K562 (cell line): Measurements from ENCODE around the gene TMEM222. TPM values are rescaled to one million over a fixed set of nuclear protein-coding genes. Genes with fewer than 3 reads are reported as not detected.

Experiments
- BCL6 ChIP-seq: fragments of 250-450 bp; sonication (Bioruptor Pico); IDR thresholded peaks from 2 replicates; pipeline ENCODE4 v1.4.0; 2020
- CBFA2T2 ChIP-seq: fragments of 450-650 bp; conservative IDR thresholded peaks from 2 replicates; pipeline ENCODE4 v1.6.1; 2017; ENCODE audit warnings: mild to moderate bottlenecking
- CBFA2T3 ChIP-seq: fragments of 450-650 bp; IDR thresholded peaks from 2 replicates; pipeline ENCODE4 v1.6.1; 2017
- EP400 ChIP-seq: fragments of 450-650 bp; IDR thresholded peaks from 2 replicates; pipeline ENCODE4 v1.6.1; 2017; ENCODE audit warnings: antibody characterized with exemption, mild to moderate bottlenecking, moderate library complexity
- FOXO4 ChIP-seq: fragments of 450-650 bp; formaldehyde crosslinking; IDR thresholded peaks from 2 replicates; pipeline ENCODE4 v1.4.0; 2020; ENCODE audit warnings: mild to moderate bottlenecking, moderate library complexity
- HBP1 ChIP-seq: fragments of 450-650 bp; formaldehyde crosslinking; IDR thresholded peaks from 2 replicates; pipeline ENCODE4 v1.4.0; 2022; ENCODE audit warnings: missing genetic modification characterization
- MYNN ChIP-seq, 2 experiments: sonication (generic); formaldehyde crosslinking in 1 of 2; IDR thresholded peaks; 2 replicates each; pipeline versions ENCODE4 v1.5.0 to v1.6.1; 2016 to 2020; ENCODE audit warnings: antibody characterized with exemption in 1 of 2, missing genetic modification reagents in 1 of 2
- PPARD ChIP-seq: fragments of 250-450 bp; sonication (Bioruptor Pico); IDR thresholded peaks from 2 replicates; pipeline ENCODE4 v1.8.0; 2022; ENCODE audit warnings: inconsistent platforms, mild to moderate bottlenecking, moderate library complexity
- RBM17 ChIP-seq: fragments of 200-400 bp; formaldehyde crosslinking; IDR thresholded peaks from 2 replicates; pipeline ENCODE4 v1.6.1; 2017; ENCODE audit warnings: low read depth, mild to moderate bottlenecking, low read length, borderline replicate concordance
- RUNX1 ChIP-seq: sonication (generic); IDR thresholded peaks from 2 replicates; pipeline ENCODE4 v1.6.1; 2016; ENCODE audit warnings: antibody characterized with exemption, low read depth
- ZNF318 ChIP-seq, 2 experiments: fragments of 450-650 bp; IDR thresholded peaks; 2 replicates each; pipeline ENCODE4 v1.6.1; 2016; ENCODE audit warnings: mild to moderate bottlenecking in 2 of 2, borderline replicate concordance in 1 of 2, low read depth in 1 of 2, moderate library complexity in 1 of 2
- ZNF384 ChIP-seq: IDR thresholded peaks from 2 replicates; pipeline ENCODE4 v1.6.1; 2012; ENCODE audit warnings: low read depth, low read length, improper control_type of control experiment
- ZSCAN32 ChIP-seq: fragments of 450-650 bp; formaldehyde crosslinking; IDR thresholded peaks from 2 replicates; pipeline ENCODE4 v1.4.0; 2020; ENCODE audit warnings: mild to moderate bottlenecking, moderate library complexity
- polyA plus RNA-seq, 8 experiments: library from polyadenylated mRNA; depleted of rRNA in 4 of 8; stranded (reverse) in 5 of 8; unstranded in 3 of 8; fragments of >200 nt; fragmentation: Nextera tagmentation in 2 of 8; fragmentation: Illumina TruSeq in 1 of 8; extraction: Ambion mirVana in 2 of 8; extraction: Trizol in 1 of 8; gene quantifications; 2 replicates each; pipeline versions ENCODE4 v1.2.1 to v1.2.3, GENCODE V29; 2011 to 2014; ENCODE audit warnings: inconsistent platforms in 1 of 8, missing spikeins in 1 of 8
- total RNA-seq, 7 experiments: library from RNA; depleted of rRNA in 6 of 7; stranded (reverse); fragments of >200 nt in 6 of 7; fragmentation: Illumina TruSeq in 2 of 7; extraction: Trizol in 2 of 7; gene quantifications; 2 replicates each; pipeline versions ENCODE4 v1.2.1 to v1.2.3, GENCODE V29; 2011 to 2021; ENCODE audit warnings: low replicate concordance in 1 of 7
- TF ChIP-seq, protein P1 (sequence below): fragments of 250-450 bp; sonication (Bioruptor Pico); IDR thresholded peaks from 2 replicates; pipeline ENCODE4 v1.4.0; 2020; ENCODE audit warnings: mild to moderate bottlenecking

Gene TMEM222
- total and polyA plus RNA-seq, 9 of the 15 experiments (the other 6 are each of a cell fraction or from before 2014, with no cell fraction given), result 6.9 to 48.0 (median 32.8) TPM

GRCh38 chr1:27365372-27366112, 43.6 kb downstream of the TMEM222 start (continued):
- TF ChIP-seq, protein P1, sequence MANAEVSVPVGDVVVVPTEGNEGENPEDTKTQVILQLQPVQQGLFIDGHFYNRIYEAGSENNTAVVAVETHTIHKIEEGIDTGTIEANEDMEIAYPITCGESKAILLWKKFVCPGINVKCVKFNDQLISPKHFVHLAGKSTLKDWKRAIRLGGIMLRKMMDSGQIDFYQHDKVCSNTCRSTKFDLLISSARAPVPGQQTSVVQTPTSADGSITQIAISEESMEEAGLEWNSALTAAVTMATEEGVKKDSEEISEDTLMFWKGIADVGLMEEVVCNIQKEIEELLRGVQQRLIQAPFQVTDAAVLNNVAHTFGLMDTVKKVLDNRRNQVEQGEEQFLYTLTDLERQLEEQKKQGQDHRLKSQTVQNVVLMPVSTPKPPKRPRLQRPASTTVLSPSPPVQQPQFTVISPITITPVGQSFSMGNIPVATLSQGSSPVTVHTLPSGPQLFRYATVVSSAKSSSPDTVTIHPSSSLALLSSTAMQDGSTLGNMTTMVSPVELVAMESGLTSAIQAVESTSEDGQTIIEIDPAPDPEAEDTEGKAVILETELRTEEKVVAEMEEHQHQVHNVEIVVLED (CRISPR knock-in tag), result no peak
- no peak for TF ChIP-seq RBM17
- no peak for TF ChIP-seq HBP1 (CRISPR knock-in tag)
- TF ChIP-seq ZSCAN32 (CRISPR knock-in tag), result no peak
- TF ChIP-seq RUNX1, result no peak
- TF ChIP-seq CBFA2T3, result no peak
- no peak for TF ChIP-seq CBFA2T2
- no peak for TF ChIP-seq PPARD (CRISPR knock-in tag)
- TF ChIP-seq ZNF384, result no peak
- TF ChIP-seq MYNN (IDR thresholded peaks at IDR 0.05), result no peak
- no peak for TF ChIP-seq MYNN (CRISPR knock-in tag; IDR thresholded peaks at IDR 0.05)
- TF ChIP-seq BCL6, result no peak
- no peak for TF ChIP-seq FOXO4 (CRISPR knock-in tag)
- no peak for TF ChIP-seq EP400
- no peak for TF ChIP-seq ZNF318 (IDR thresholded peaks at IDR 0.05; ENCODE audit: borderline replicate concordance in 1 of 2, low read depth in 1 of 2)
